Measurements from ENCODE around the gene ALG2.
"Not testable (repeated sequence)": the region's sequence is repeated elsewhere in the genome, so short reads cannot be mapped to it uniquely, and the experiment has no call there.

Gene ALG2

DNA sequence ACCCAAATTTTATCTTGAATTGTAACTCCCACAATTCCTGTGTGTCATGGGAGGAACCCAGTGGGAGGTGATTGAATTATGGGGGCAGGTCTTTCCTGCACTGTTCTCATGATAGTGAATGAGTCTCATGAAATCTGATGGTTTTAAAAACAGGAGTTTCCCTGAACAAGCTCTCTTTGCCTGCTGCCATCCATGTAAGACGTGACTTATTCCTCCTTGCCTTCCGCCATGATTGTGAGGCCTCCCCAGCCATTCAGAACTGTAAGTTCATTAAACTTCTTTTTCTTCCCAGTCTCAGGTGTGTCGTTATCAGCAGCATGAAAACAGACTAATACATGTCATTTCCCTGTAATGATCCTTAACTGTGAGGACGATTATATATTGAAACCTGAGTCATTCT is 16.1 kb upstream of the ALG2 start:
- not testable (repeated sequence) for H3K4me3 ChIP-seq (ENCODE audit: extremely low read depth, insufficient read depth, low read length, poor library complexity, severe bottlenecking); H3K4me1 ChIP-seq (ENCODE audit: control insufficient read depth, insufficient read depth, low read length, poor library complexity, severe bottlenecking); H3K9me3 ChIP-seq (ENCODE audit: control insufficient read depth, low read length); H3K27ac ChIP-seq (ENCODE audit: low read depth, low read length, severe bottlenecking)
- peaks cover 39% of the 10 kb centered on the region for H3K36me3 ChIP-seq (ENCODE audit: control insufficient read depth, insufficient read depth, low read length)
- WGBS, 2 experiments (ENCODE audit: insufficient coverage in 2 of 2) = 100% methylated on average over 3 of the region's 4 CpGs

DNA sequence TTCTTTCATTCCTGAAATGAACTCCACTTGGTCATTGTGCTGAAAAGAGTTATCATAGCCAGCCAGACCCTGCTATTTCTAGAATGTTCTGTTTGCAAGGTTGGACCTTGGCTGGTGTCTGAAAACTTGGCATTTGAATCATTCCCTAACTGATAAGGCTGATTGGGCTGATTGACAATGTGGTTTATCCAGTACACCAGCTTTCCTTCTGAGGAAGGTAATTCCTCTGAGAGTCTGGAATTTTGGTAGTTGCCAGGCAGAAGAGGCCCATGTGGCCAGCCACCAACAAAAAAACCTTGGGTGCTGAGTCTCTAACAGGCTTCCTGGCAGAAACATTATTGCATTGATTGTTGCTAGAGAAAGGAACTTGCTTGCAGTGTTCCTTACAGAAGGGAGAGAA is 15.6 kb upstream of the ALG2 start:
- no peak overlapping the region for H3K27ac ChIP-seq (ENCODE audit: low read depth, low read length, severe bottlenecking)

GRCh38 chr9:99235926-99236634 is 14.3 kb upstream of the ALG2 start:
- 89 to 100% methylated on average over 2 to 3 of the region's 7 CpGs for WGBS, 2 experiments (ENCODE audit: insufficient coverage in 2 of 2)
- no peak overlapping the region for H3K27ac ChIP-seq (ENCODE audit: low read depth, low read length, severe bottlenecking)
- no peaks in the 10 kb centered on the region for H3K9me3 ChIP-seq (ENCODE audit: control insufficient read depth, low read length)
- H3K36me3 ChIP-seq (ENCODE audit: control insufficient read depth, insufficient read depth, low read length) = peaks cover 52% of the 10 kb centered on the region
- H3K4me3 ChIP-seq (ENCODE audit: extremely low read depth, insufficient read depth, low read length, poor library complexity, severe bottlenecking) = no peak overlapping the region
- peaks cover 6% of the 10 kb centered on the region for H3K4me1 ChIP-seq (ENCODE audit: control insufficient read depth, insufficient read depth, low read length, poor library complexity, severe bottlenecking)

More for the DNA sequence above, 15.6 kb upstream of the ALG2 start:
- Histone ChIP-seq H3K9me3 (ENCODE audit: control insufficient read depth, low read length) (no peaks in the 10 kb centered on the region), H3K4me1 (ENCODE audit: control insufficient read depth, insufficient read depth, low read length, poor library complexity, severe bottlenecking) (peaks cover 6% of the 10 kb centered on the region), H3K36me3 (ENCODE audit: control insufficient read depth, insufficient read depth, low read length) (peaks cover 44% of the 10 kb centered on the region), H3K4me3 (ENCODE audit: extremely low read depth, insufficient read depth, low read length, poor library complexity, severe bottlenecking) (no peak overlapping the region)

DNA sequence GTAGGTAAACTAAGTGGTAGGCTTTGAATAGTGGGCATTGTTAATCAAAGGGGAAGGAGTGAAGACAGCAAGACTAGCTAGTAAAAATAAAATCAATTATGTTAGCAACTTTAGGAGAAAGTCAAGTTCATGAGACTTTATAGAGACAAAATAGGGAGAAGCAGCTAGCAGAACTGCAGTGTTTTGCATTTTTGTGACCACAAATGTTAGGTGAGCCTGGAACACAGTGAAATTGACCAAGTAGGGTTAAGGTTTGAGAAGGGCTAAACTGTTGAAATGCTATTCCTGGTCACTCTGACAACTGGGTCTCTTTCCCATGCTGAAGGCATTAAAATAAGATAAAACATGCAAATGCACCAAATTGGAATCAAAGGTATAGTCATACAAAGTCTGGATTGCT is 13.3 kb upstream of the ALG2 start:
- peaks cover 56% of the 10 kb centered on the region for H3K36me3 ChIP-seq (ENCODE audit: control insufficient read depth, insufficient read depth, low read length)
- no peak overlapping the region for H3K27ac ChIP-seq (ENCODE audit: low read depth, low read length, severe bottlenecking)
- H3K4me1 ChIP-seq (ENCODE audit: control insufficient read depth, insufficient read depth, low read length, poor library complexity, severe bottlenecking) = peaks cover 6% of the 10 kb centered on the region
- H3K4me3 ChIP-seq (ENCODE audit: extremely low read depth, insufficient read depth, low read length, poor library complexity, severe bottlenecking) = no peak overlapping the region
- no peaks in the 10 kb centered on the region for H3K9me3 ChIP-seq (ENCODE audit: control insufficient read depth, low read length)

- Histone ChIP-seq H3K27ac (ENCODE audit: low read depth, low read length, severe bottlenecking) (no peak overlapping the region), H3K36me3 (ENCODE audit: control insufficient read depth, insufficient read depth, low read length) (peaks cover 56% of the 10 kb centered on the region), H3K4me3 (ENCODE audit: extremely low read depth, insufficient read depth, low read length, poor library complexity, severe bottlenecking) (no peak overlapping the region), H3K9me3 (ENCODE audit: control insufficient read depth, low read length) (no peaks in the 10 kb centered on the region), H3K4me1 (ENCODE audit: control insufficient read depth, insufficient read depth, low read length, poor library complexity, severe bottlenecking) (peaks cover 6% of the 10 kb centered on the region)
- WGBS, 2 experiments (ENCODE audit: insufficient coverage in 2 of 2) = 89 to 97% methylated on average over 2 of the region's 2 CpGs
Observed at GRCh38 chr9:99234618-99235017, 12.9 kb upstream of the ALG2 start.

DNA sequence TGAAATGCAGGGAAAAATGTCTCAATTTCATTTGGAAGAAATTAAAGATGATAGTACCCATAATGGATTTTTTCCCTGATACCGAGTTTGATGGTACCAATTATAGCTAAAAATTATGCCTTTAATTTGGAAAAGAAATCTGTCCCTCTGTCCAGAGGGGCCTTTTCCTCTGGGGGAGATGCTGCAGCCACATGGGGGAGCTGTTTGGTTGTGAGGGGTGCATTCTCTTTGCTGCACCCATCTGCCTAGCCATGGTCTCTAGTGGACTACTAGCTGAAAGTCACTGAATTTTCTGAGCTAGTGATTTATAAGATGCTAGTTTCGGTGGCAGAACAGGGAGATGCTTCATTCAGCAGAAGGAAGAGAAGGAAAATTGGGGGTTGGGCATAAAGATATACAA is 10.0 kb upstream of the ALG2 start:
- no peaks in the 10 kb centered on the region for H3K9me3 ChIP-seq (ENCODE audit: control insufficient read depth, low read length)
- H3K4me3 ChIP-seq (ENCODE audit: extremely low read depth, insufficient read depth, low read length, poor library complexity, severe bottlenecking) = no peak overlapping the region
- WGBS, 2 experiments (ENCODE audit: insufficient coverage in 2 of 2) = no CpG with 5 or more reads among the region's 2 CpGs
- no peaks in the 10 kb centered on the region for H3K4me1 ChIP-seq (ENCODE audit: control insufficient read depth, insufficient read depth, low read length, poor library complexity, severe bottlenecking)
- no peak overlapping the region for H3K27ac ChIP-seq (ENCODE audit: low read depth, low read length, severe bottlenecking)
- peaks cover 64% of the 10 kb centered on the region for H3K36me3 ChIP-seq (ENCODE audit: control insufficient read depth, insufficient read depth, low read length)

DNA sequence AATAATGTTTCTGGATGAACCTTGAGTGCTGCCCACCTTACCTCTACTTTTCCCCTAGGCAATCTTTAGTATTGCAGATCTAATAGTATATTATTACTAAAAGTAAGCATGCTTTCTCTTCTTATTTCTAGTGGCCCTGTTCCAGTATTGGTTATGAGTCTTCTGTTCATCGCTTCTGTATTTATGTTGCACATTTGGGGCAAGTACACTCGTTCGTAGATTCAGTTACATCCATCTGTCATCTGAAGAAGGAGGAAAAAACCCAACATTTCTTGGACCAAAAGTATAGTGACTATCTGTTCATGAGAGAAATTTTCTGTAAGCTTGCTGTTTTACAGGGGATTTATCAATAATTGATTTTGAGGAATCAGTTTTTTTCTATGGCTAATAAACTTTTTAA is 8.5 kb upstream of the ALG2 start:
- Histone ChIP-seq H3K36me3 (ENCODE audit: control insufficient read depth, insufficient read depth, low read length) (peaks cover 79% of the 10 kb centered on the region), H3K9me3 (ENCODE audit: control insufficient read depth, low read length) (no peaks in the 10 kb centered on the region), H3K4me1 (ENCODE audit: control insufficient read depth, insufficient read depth, low read length, poor library complexity, severe bottlenecking) (no peaks in the 10 kb centered on the region), H3K4me3 (ENCODE audit: extremely low read depth, insufficient read depth, low read length, poor library complexity, severe bottlenecking) (no peak overlapping the region), H3K27ac (ENCODE audit: low read depth, low read length, severe bottlenecking) (no peak overlapping the region)
- no CpG with 5 or more reads among the region's 3 CpGs for WGBS, 2 experiments (ENCODE audit: insufficient coverage in 2 of 2)

- peaks cover 68% of the 10 kb centered on the region for H3K36me3 ChIP-seq (ENCODE audit: control insufficient read depth, insufficient read depth, low read length)
- no peak overlapping the region for H3K4me3 ChIP-seq (ENCODE audit: extremely low read depth, insufficient read depth, low read length, poor library complexity, severe bottlenecking)
- WGBS, 2 experiments (ENCODE audit: insufficient coverage in 2 of 2) = 93 to 100% methylated on average over 3 of the region's 5 CpGs
- H3K9me3 ChIP-seq (ENCODE audit: control insufficient read depth, low read length) = no peaks in the 10 kb centered on the region
- H3K27ac ChIP-seq (ENCODE audit: low read depth, low read length, severe bottlenecking) = no peak overlapping the region
- no peaks in the 10 kb centered on the region for H3K4me1 ChIP-seq (ENCODE audit: control insufficient read depth, insufficient read depth, low read length, poor library complexity, severe bottlenecking)
Observed at GRCh38 chr9:99226054-99226453, 4.3 kb upstream of the ALG2 start.

GRCh38 chr9:99224445-99224844 is 2.7 kb upstream of the ALG2 start:
- WGBS, 2 experiments (ENCODE audit: insufficient coverage in 2 of 2) = 94 to 100% methylated on average over 1 of the region's 2 CpGs
- Histone ChIP-seq H3K4me1 (ENCODE audit: control insufficient read depth, insufficient read depth, low read length, poor library complexity, severe bottlenecking) (no peaks in the 10 kb centered on the region), H3K36me3 (ENCODE audit: control insufficient read depth, insufficient read depth, low read length) (peaks cover 61% of the 10 kb centered on the region), H3K27ac (ENCODE audit: low read depth, low read length, severe bottlenecking) (no peak overlapping the region), H3K9me3 (ENCODE audit: control insufficient read depth, low read length) (no peaks in the 10 kb centered on the region), H3K4me3 (ENCODE audit: extremely low read depth, insufficient read depth, low read length, poor library complexity, severe bottlenecking) (no peak overlapping the region)

DNA sequence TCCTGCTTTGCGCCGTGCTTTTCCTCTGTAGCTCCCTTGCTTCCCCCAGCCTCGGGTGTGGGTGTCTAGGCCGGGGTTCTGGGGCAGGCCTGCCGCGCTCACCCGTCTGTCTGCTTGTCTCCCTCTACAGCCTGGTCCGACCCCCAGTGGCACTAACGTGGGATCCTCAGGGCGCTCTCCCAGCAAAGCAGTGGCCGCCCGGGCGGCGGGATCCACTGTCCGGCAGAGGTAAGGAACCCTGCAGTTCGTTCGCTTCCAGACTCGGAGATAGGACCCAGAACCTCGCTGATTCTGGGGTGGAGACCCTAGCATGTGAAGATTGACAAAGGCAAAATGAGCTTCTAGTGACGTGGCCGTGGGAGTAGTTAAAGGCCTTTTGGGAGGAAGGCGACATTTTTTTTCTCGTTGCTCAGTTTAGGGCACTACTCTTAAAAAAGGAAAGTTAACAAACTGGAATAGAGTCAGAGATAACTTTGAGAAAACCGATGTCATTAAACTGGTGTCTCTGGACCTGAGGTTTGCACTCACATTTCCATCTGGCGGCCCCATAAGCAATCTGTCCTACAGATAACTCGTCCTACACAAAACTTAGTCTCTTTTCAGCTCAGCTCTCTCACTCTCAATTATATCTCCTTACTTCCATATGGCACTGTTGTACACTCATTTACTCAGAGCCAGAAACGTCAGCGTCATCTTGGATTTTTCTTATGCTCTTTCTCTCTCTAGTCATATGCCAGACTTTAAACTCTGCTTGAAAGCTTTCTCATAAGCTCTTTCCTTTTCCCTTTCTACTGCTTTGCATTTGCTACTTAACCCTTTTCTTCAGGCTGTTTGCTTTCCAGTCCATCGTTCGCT is 901 bp upstream of the ALG2 start:
- Histone ChIP-seq H3K4me1 (ENCODE audit: control insufficient read depth, insufficient read depth, low read length, poor library complexity, severe bottlenecking) (no peaks in the 10 kb centered on the region), H3K27ac (ENCODE audit: low read depth, low read length, severe bottlenecking) (peak overlapping the region; percentile 99), H3K4me3 (ENCODE audit: extremely low read depth, insufficient read depth, low read length, poor library complexity, severe bottlenecking) (peak overlapping the region; percentile 92), H3K36me3 (ENCODE audit: control insufficient read depth, insufficient read depth, low read length) (peaks cover 57% of the 10 kb centered on the region), H3K9me3 (ENCODE audit: control insufficient read depth, low read length) (no peaks in the 10 kb centered on the region)
- WGBS, 2 experiments (ENCODE audit: insufficient coverage in 2 of 2) = 15% methylated on average over 27 to 28 of the region's 30 CpGs

DNA sequence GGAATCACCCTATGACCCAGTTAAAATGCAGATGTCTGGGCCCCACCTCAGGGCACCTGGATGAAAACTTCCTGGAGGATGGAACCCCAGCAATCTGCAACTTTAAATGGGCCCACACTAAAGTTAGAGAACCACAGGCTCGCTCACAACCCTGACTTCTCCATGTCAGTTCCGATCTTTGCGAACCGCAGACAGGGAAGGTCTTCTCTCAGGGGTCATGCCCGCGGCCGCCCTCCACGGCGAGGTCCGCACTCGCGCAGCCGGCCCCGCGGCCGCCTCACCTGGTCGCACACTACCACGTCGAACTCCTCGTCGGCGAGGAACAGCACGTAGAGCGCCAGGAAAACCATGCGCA is 499 bp downstream of the ALG2 start:
- Histone ChIP-seq H3K27ac (ENCODE audit: low read depth, low read length, severe bottlenecking) (peak overlapping the region; percentile 99), H3K36me3 (ENCODE audit: control insufficient read depth, insufficient read depth, low read length) (peaks cover 54% of the 10 kb centered on the region), H3K4me3 (ENCODE audit: extremely low read depth, insufficient read depth, low read length, poor library complexity, severe bottlenecking) (peak overlapping the region; percentile 92), H3K9me3 (ENCODE audit: control insufficient read depth, low read length) (no peaks in the 10 kb centered on the region), H3K4me1 (ENCODE audit: control insufficient read depth, insufficient read depth, low read length, poor library complexity, severe bottlenecking) (no peaks in the 10 kb centered on the region)
- WGBS, 2 experiments (ENCODE audit: insufficient coverage in 2 of 2) = 1% methylated on average over 22 to 24 of the region's 25 CpGs

Measured in mesodermal cell (in vitro differentiated cells).